ENCODE data around the gene MBD6. TPM values are rescaled to one million over a fixed set of nuclear protein-coding genes. Genes with fewer than 3 reads are reported as not detected.
"Not testable (repeated sequence)": the region's sequence is repeated elsewhere in the genome, so short reads cannot be mapped to it uniquely, and the experiment has no call there.

Gene MBD6
- total RNA-seq, 6 donors from 2014 or later, result 25.1 to 184 (median 94.7) TPM

DNA sequence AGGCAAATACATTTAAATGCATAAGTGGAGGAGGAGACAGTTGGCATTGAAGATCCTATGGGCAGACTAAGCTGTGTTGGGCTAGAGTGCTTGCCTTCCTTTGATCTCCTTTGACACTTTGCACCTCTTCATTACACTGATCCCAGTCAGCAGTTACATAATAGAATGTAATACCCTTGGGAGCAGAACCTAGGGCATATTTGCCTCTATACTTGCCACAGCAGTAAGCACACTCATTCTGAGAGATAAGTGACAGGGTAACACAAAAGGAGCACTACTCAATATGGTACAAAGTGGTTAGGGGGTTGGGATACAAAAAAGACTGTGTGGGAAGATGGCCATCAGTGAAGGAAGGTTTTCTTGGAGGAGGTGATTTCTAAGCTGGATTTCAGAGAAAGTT lies 25.8 kb upstream of the MBD6 start:
- peak in 1 of 2 donors; percentile 15 for ATAC-seq (ENCODE audit: low FRiP score in 2 of 2)
- no peak for TF ChIP-seq EP300 (IDR thresholded peaks at IDR 0.05)
- TF ChIP-seq POLR2A (IDR thresholded peaks at IDR 0.05), result no peak
- TF ChIP-seq POLR2AphosphoS5 (IDR thresholded peaks at IDR 0.05), result no peak
- TF ChIP-seq, protein P1, sequence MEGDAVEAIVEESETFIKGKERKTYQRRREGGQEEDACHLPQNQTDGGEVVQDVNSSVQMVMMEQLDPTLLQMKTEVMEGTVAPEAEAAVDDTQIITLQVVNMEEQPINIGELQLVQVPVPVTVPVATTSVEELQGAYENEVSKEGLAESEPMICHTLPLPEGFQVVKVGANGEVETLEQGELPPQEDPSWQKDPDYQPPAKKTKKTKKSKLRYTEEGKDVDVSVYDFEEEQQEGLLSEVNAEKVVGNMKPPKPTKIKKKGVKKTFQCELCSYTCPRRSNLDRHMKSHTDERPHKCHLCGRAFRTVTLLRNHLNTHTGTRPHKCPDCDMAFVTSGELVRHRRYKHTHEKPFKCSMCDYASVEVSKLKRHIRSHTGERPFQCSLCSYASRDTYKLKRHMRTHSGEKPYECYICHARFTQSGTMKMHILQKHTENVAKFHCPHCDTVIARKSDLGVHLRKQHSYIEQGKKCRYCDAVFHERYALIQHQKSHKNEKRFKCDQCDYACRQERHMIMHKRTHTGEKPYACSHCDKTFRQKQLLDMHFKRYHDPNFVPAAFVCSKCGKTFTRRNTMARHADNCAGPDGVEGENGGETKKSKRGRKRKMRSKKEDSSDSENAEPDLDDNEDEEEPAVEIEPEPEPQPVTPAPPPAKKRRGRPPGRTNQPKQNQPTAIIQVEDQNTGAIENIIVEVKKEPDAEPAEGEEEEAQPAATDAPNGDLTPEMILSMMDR (IDR thresholded peaks at IDR 0.05), result no peak
- Histone ChIP-seq H3K27ac (no peak overlapping the region), H3K36me3 (peaks cover 17 to 85% (median 55%) of the 10 kb centered on the region in 4 donors), H3K27me3 (no peaks in the 10 kb centered on the region), H3K9me3 (no peaks in the 10 kb centered on the region), H3K4me1 (no peaks in the 10 kb centered on the region), H3K4me3 (no peak overlapping the region)
- no peak for DNase-seq

DNA sequence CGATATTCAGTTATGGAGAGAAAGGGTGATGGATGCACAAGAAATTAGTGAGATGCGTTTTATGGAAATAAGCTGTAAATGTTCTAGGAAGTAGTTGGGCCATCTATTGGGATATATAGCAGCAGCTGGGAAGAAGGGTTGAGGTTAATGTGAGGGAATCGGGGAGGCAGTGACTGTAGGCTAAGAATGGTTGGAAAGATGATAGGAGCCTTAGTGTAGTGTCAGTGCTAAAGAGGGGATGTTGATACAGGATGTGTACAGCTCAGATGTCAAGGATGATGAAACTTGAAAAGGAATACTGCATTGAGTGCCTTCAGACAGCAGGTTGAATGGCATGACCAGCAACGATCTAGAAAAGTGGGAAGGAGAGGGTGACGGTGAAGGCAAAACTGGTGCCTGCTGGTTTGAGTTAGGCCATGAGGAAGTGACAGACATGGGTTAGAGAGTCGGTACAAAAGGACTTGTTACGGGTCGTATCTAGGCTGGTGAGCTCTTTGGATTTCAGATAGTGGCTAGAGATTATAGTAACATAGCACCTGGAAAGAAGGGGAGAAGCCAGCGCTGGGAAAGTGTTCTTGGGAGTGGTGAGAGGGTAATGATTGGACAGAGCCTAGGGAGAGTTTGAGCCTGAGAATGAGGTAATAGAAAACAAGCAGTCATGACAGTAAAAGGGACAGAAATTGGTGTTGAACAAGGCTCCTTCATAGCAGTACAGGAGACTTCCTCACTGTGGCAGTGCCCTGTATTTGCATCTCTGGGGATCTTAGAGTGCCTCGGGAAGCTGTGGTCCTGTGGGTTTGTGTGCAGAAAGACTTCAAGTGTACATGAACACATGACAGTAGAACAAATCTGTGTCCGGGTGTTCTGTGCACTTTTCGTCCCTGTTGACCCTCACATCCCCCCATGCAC lies 25.1 kb upstream of the MBD6 start:
- Histone ChIP-seq H3K27me3 (no peaks in the 10 kb centered on the region), H3K27ac (no peak overlapping the region), H3K4me3 (no peak overlapping the region), H3K36me3 (peaks cover 15 to 86% (median 54%) of the 10 kb centered on the region in 4 donors), H3K4me1 (no peaks in the 10 kb centered on the region), H3K9me3 (no peaks in the 10 kb centered on the region)
- ATAC-seq (ENCODE audit: low FRiP score in 2 of 2) (peak in 1 of 2 donors; percentile 19), DNase-seq (no peak)
- no peak for TF ChIP-seq POLR2A (IDR thresholded peaks at IDR 0.05)
- WGBS, 2 donors, result 90 to 91% methylated on average over 12 of the region's 12 CpGs

DNA sequence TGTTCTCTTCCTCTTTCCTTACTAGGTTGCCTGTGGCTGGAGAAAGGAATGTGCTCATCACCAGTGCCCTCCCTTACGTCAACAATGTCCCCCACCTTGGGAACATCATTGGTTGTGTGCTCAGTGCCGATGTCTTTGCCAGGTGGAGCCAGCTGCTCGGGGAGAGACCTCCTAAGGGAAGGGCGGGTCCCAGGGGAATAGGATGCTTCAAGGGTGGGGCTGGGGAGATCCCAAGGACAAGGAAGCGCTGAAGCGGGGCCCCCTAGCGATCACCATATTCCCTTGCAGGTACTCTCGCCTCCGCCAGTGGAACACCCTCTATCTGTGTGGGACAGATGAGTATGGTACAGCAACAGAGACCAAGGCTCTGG lies 24.5 kb upstream of the MBD6 start:
- WGBS, 2 donors, result 91 to 93% methylated on average over 9 of the region's 9 CpGs
- H3K27me3 ChIP-seq, result no peaks in the 10 kb centered on the region
- DNase-seq, result no peak
- H3K9me3 ChIP-seq, result no peaks in the 10 kb centered on the region
- H3K36me3 ChIP-seq, result peaks cover 15 to 86% (median 58%) of the 10 kb centered on the region in 4 donors
- no peaks in the 10 kb centered on the region for H3K4me1 ChIP-seq
- H3K4me3 ChIP-seq, result no peak overlapping the region
- TF ChIP-seq EP300 (IDR thresholded peaks at IDR 0.05), result no peak
- TF ChIP-seq POLR2A (IDR thresholded peaks at IDR 0.05), result no peak
- TF ChIP-seq POLR2AphosphoS5 (IDR thresholded peaks at IDR 0.05), result no peak
- TF ChIP-seq, protein P1 (IDR thresholded peaks at IDR 0.05), result no peak
- peak in 1 of 2 donors; percentile 51 for ATAC-seq (ENCODE audit: low FRiP score in 2 of 2)
- no peak overlapping the region for H3K27ac ChIP-seq

DNA sequence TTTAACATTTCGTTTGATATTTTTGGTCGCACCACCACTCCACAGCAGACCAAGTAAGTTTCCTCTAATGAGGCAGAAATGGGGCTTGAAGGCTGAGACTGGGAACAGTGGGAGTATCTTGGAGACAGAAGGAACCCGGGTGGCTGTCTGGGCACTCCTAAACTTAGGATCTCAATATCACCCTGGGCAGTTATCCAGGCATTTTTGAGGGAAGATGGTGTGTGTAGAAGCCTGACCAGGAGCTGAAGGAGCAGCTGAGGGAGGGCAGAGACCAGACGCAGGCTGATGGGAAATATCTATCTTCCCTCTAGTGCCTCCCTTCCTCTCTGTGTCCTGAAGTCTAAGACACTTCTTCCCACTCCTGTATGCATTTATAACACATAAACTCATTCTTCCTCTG lies 24.1 kb upstream of the MBD6 start:
- DNase-seq (no peak), ATAC-seq (ENCODE audit: low FRiP score in 2 of 2) (peak in 1 of 2 donors; percentile 46)
- 94 to 100% methylated on average over 4 of the region's 4 CpGs for WGBS, 2 donors
- no peak overlapping the region for H3K4me3 ChIP-seq
- H3K4me1 ChIP-seq, result no peaks in the 10 kb centered on the region
- H3K27ac ChIP-seq, result no peak overlapping the region
- H3K27me3 ChIP-seq, result no peaks in the 10 kb centered on the region
- peaks cover 15 to 91% (median 63%) of the 10 kb centered on the region in 4 donors for H3K36me3 ChIP-seq
- no peaks in the 10 kb centered on the region for H3K9me3 ChIP-seq
- TF ChIP-seq EP300 (IDR thresholded peaks at IDR 0.05) (no peak), POLR2AphosphoS5 (IDR thresholded peaks at IDR 0.05) (no peak), POLR2A (IDR thresholded peaks at IDR 0.05) (no peak)
- TF ChIP-seq, protein P1 (IDR thresholded peaks at IDR 0.05), result no peak

DNA sequence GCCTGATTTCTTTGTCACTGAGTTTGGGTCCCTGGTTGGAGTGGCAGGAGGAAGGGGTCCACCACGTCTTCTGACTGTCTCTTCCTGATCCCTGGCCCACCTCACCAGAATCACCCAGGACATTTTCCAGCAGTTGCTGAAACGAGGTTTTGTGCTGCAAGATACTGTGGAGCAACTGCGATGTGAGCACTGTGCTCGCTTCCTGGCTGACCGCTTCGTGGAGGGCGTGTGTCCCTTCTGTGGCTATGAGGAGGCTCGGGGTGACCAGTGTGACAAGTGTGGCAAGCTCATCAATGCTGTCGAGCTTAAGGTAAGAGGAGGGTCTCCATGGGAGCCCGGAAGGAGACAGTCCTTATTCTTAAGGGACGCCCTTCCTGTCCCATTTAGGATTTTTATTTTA lies 22.4 kb upstream of the MBD6 start:
- no peak for ATAC-seq (ENCODE audit: low FRiP score in 2 of 2)
- Histone ChIP-seq H3K9me3 (no peaks in the 10 kb centered on the region), H3K4me3 (no peak overlapping the region), H3K27me3 (no peaks in the 10 kb centered on the region), H3K36me3 (peaks cover 16 to 96% (median 76%) of the 10 kb centered on the region in 4 donors), H3K27ac (no peak overlapping the region), H3K4me1 (no peaks in the 10 kb centered on the region)
- TF ChIP-seq POLR2A (IDR thresholded peaks at IDR 0.05) (no peak), POLR2AphosphoS5 (IDR thresholded peaks at IDR 0.05) (no peak), EP300 (IDR thresholded peaks at IDR 0.05) (no peak)
- TF ChIP-seq, protein P1 (IDR thresholded peaks at IDR 0.05), result no peak
- DNase-seq, result no peak
- WGBS, 2 donors, result 80 to 85% methylated on average over 11 of the region's 11 CpGs

DNA sequence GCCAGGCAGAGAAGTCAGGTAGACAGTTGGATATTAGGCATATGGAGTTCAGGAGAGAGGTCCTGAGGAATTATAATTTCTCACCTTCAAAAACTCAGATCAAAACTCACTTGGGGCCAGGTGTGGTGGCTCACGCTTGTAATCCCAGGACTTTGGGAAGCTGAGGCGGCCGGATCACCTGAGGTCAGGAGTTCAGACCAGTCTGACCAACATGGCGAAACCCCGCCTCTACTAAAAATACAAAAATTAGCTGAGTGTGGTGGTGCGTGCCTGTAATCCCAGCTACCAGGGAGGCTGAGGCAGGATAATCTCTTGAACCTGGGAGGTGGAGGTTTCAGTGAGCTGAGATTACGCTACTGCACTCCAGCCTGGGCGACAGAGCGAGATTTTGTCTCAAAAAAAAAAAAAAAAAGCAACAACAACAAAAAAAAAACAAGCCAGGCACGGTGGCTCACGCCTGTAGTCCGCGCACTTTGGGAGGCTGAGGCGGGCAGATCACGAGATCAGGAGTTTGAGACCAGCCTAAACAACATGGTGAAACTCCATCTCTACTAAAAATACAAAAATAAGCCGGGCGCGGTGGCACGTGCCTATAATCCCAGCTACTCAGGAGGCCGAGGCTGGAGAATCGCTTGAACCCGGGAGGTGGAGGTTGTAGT lies 20.2 kb upstream of the MBD6 start:
- H3K36me3 ChIP-seq, result peaks cover 26 to 91% (median 79%) of the 10 kb centered on the region in 4 donors
- not testable (repeated sequence) for ATAC-seq (ENCODE audit: low FRiP score in 2 of 2); H3K27ac ChIP-seq; H3K4me3 ChIP-seq; H3K4me1 ChIP-seq; H3K9me3 ChIP-seq; H3K27me3 ChIP-seq; DNase-seq
- 92 to 93% methylated on average over 21 to 22 of the region's 22 CpGs for WGBS, 2 donors

DNA sequence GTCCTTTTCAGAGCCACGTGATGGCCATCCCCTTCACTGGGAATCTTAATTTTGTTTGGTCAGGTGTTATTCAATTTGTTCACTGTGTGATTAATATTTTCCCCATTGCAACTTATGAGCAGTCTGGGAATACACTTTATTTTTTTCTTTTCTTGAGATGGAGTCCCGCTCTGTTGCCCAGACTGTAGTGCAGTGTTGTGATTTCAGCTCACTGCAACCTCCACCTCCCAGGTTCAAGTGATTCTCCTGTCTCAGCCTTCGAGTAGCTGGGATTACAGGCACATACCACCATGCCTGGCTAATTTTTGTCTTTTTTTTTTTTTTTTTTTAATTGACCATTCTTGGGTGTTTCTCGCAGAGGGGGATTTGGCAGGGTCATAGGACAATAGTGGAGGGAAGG lies 16.1 kb upstream of the MBD6 start:
- not testable (repeated sequence) for ATAC-seq (ENCODE audit: low FRiP score in 2 of 2); H3K4me3 ChIP-seq; H3K4me1 ChIP-seq; H3K27me3 ChIP-seq; H3K27ac ChIP-seq; DNase-seq; H3K9me3 ChIP-seq
- peaks cover 11 to 84% (median 64%) of the 10 kb centered on the region in 4 donors for H3K36me3 ChIP-seq
- WGBS, 2 donors, result 72 to 78% methylated on average over 4 of the region's 4 CpGs

DNA sequence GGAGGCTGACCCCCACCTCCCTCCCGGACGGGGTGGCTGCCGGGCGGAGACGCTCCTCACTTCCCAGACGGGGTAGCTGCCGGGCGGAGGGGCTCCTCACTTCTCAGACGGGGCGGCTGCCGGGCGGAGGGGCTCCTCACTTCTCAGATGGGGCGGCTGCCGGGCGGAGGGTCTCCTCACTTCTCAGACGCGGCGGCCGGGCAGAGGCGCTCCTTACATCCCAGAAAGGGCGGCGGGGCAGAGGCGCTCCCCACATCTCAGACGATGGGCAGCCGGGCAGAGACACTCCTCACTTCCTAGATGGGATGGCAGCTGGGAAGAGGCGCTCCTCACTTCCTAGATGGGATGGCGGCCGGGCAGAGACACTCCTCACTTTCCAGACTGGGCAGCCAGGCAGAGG lies 14.8 kb upstream of the MBD6 start:
- not testable (repeated sequence) for H3K4me1 ChIP-seq; H3K27ac ChIP-seq; DNase-seq; H3K9me3 ChIP-seq; H3K27me3 ChIP-seq; ATAC-seq (ENCODE audit: low FRiP score in 2 of 2); H3K4me3 ChIP-seq
- H3K36me3 ChIP-seq, result peaks cover 12 to 84% (median 65%) of the 10 kb centered on the region in 4 donors
- WGBS, 2 donors, result 97% methylated on average over 21 of the region's 28 CpGs; no CpG with 5 or more reads in 1 of the 2 donors

Measured in upper lobe of left lung (tissue), 6 donors.